Sigmoid colon (tissue), 7 donors: ENCODE data around the gene PDILT. TPM values are rescaled to one million over a fixed set of nuclear protein-coding genes. Genes with fewer than 3 reads are reported as not detected.

ENCODE experiments used
- DNase-seq: peaks from one replicate; pipeline ENCODE4 v3.0.0-alpha.2; 2019
- H3K27ac ChIP-seq, 4 donors: fragments of 200-600 bp; sonication (generic); one replicate each; pipeline ENCODE4 v1.5.1; 2016 to 2019; ENCODE audit warnings: mild to moderate bottlenecking in 1 of 4
- H3K27me3 ChIP-seq, 3 donors: fragments of 200-600 bp; sonication (generic); one replicate each; pipeline ENCODE4 v1.5.1; 2019; ENCODE audit warnings: mild to moderate bottlenecking in 1 of 3
- H3K36me3 ChIP-seq, 4 donors: fragments of 200-600 bp; sonication (generic); one replicate each; pipeline ENCODE4 v1.5.1; 2016 to 2019
- H3K4me1 ChIP-seq, 4 donors: fragments of 200-600 bp; sonication (generic); one replicate each; pipeline ENCODE4 v1.5.1; 2017 to 2019
- H3K4me3 ChIP-seq, 4 donors: fragments of 200-600 bp; sonication (generic); one replicate each; pipeline ENCODE4 v1.5.1; 2017 to 2019; ENCODE audit warnings: mild to moderate bottlenecking in 2 of 4, moderate library complexity in 1 of 4
- H3K9me3 ChIP-seq, 4 donors: fragments of 200-600 bp in 3 of 4; sonication (generic) in 3 of 4; one replicate each; pipeline versions ENCODE4 v1.5.1 to v1.6.1; 2013 to 2019
- CTCF ChIP-seq, 4 experiments: fragments of 450-650 bp in 3 of 4; fragments of 200-600 bp in 1 of 4; IDR thresholded peaks; one replicate each; pipeline ENCODE4 v1.5.1; 2016 to 2019; ENCODE audit warnings: antibody characterized with exemption in 4 of 4, mild to moderate bottlenecking in 3 of 4, moderate library complexity in 2 of 4
- EP300 ChIP-seq, 4 donors: sonication (generic); formaldehyde crosslinking; IDR thresholded peaks; one replicate each; pipeline ENCODE4 v1.6.1; 2017; ENCODE audit warnings: antibody characterized with exemption in 4 of 4
- POLR2A ChIP-seq, 2 donors: fragments of 450-650 bp; IDR thresholded peaks; one replicate each; pipeline ENCODE4 v1.6.1; 2016; ENCODE audit warnings: antibody characterized with exemption in 2 of 2, mild to moderate bottlenecking in 2 of 2, moderate library complexity in 2 of 2
- POLR2AphosphoS5 ChIP-seq, 4 donors: sonication (generic); formaldehyde crosslinking; IDR thresholded peaks; one replicate each; pipeline ENCODE4 v1.6.1; 2017; ENCODE audit warnings: antibody characterized with exemption in 4 of 4
- WGBS, 2 donors: extraction: QIAGEN DNeasy Blood & Tissue Kit; methylation state at CpG; one replicate each; pipeline ENCODE4 v1.1.7; 2013; 5-methylcytosine and 5-hydroxymethylcytosine counted together
- intact Hi-C: fragments of 100-400 bp; cut with DNase I; formaldehyde crosslinking; loops from one replicate; pipeline ENCODE4 v1.15.1; 2023
- polyA plus RNA-seq, 3 donors: library from polyadenylated mRNA; stranded (reverse); fragments of 200-250 nt; gene quantifications; one replicate each; pipeline ENCODE4 v1.2.3, GENCODE V29; 2013
- total RNA-seq, 4 donors: library from RNA; depleted of rRNA; stranded (reverse); fragments of >200 nt; gene quantifications; one replicate each; pipeline ENCODE4 v1.1.0, GENCODE V29; 2016
- donor health status: healthy with polysubstance abuse.
- donor health status: Bipolar disorder and iron deficiency.
- donor health status: healthy.

PDILT gene
- total and polyA plus RNA-seq, 7 donors, result not detected

DNA sequence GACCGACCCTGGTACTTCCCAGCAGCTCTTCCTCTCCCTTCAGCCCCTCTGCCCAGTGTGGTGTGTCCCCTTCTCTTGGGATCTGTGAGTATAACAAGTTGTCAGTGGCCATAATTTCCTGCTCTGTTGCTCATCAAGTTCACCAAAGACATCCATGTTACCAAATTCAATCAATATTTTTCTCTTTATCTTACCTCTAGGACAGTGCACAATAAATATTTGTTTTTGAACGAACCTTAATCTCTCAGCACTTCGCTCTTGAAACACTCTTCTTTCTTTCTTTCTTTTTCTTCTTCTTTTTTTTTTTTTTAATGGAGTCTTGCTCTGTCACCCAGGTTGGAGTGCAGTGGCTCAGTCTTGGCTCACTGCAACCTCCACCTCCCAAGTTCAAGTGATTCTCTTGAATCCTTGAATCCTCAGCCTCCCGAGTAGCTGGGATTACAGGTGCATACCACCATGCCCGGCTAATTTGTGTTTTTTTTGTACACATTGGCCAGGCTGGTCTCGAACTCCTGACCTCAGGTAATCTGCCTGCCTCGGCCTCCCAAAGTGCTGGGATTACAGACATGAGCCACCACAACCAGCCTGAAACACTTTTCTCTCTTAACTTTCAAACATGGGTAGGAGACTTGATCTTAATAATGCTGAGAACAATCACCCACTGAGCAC, 49.3 kb downstream of the PDILT start:
- WGBS, 2 donors, result 77 to 78% methylated on average over 7 of the region's 7 CpGs

GRCh38 chr16:20353379-20353778, 51.2 kb downstream of the PDILT start:
- H3K4me3 ChIP-seq, result no peak overlapping the region
- no peak overlapping the region for H3K27ac ChIP-seq
- no peaks in the 10 kb centered on the region for H3K9me3 ChIP-seq
- H3K36me3 ChIP-seq, result no peaks in the 10 kb centered on the region
- TF ChIP-seq CTCF (IDR thresholded peaks at IDR 0.05), result no peak
- TF ChIP-seq EP300 (IDR thresholded peaks at IDR 0.05), result no peak
- no peak for TF ChIP-seq POLR2AphosphoS5 (IDR thresholded peaks at IDR 0.05)
- no peak for TF ChIP-seq POLR2A (IDR thresholded peaks at IDR 0.05)
- H3K27me3 ChIP-seq, result peaks cover 0 to 17% (median 6%) of the 10 kb centered on the region in 3 donors
- H3K4me1 ChIP-seq, result no peaks in the 10 kb centered on the region
- DNase-seq, result no peak
- intact Hi-C loops, result no loop called here

More for the DNA sequence above, 49.3 kb downstream of the PDILT start:
- no peak for TF ChIP-seq CTCF (IDR thresholded peaks at IDR 0.05)
- no peak for TF ChIP-seq EP300 (IDR thresholded peaks at IDR 0.05)
- no peak for TF ChIP-seq POLR2A (IDR thresholded peaks at IDR 0.05)
- TF ChIP-seq POLR2AphosphoS5 (IDR thresholded peaks at IDR 0.05), result no peak
- intact Hi-C loops, result no loop called here
- H3K36me3 ChIP-seq, result no peaks in the 10 kb centered on the region
- no peak for DNase-seq
- peaks cover 0 to 11% (median 0%) of the 10 kb centered on the region in 3 donors for H3K27me3 ChIP-seq
- H3K4me3 ChIP-seq, result no peak overlapping the region
- no peaks in the 10 kb centered on the region for H3K4me1 ChIP-seq
- no peaks in the 10 kb centered on the region for H3K9me3 ChIP-seq
- H3K27ac ChIP-seq, result no peak overlapping the region

GRCh38 chr16:20352615-20353014, 51.9 kb downstream of the PDILT start, which contains the start of gene UMOD:
UMOD (minus strand) TSS chr16:20352715; CDS start chr16:20350737, 1,978 bp downstream.
- H3K27me3 ChIP-seq, result peaks cover 0 to 21% (median 9%) of the 10 kb centered on the region in 3 donors
- TF ChIP-seq CTCF (IDR thresholded peaks at IDR 0.05), result no peak
- no peaks in the 10 kb centered on the region for H3K4me1 ChIP-seq
- WGBS, 2 donors, result 36 to 77% methylated on average over 2 of the region's 2 CpGs
- DNase-seq, result no peak
- no peaks in the 10 kb centered on the region for H3K36me3 ChIP-seq
- H3K27ac ChIP-seq, result no peak within 1 kb of the TSS
- no peak within 1 kb of the TSS for H3K4me3 ChIP-seq
- intact Hi-C loops, result no loop called here
- no peaks in the 10 kb centered on the region for H3K9me3 ChIP-seq

- no peak for DNase-seq
- 80 to 83% methylated on average over 6 of the region's 6 CpGs for WGBS, 2 donors
- no peaks in the 10 kb centered on the region for H3K4me1 ChIP-seq
- H3K9me3 ChIP-seq, result no peaks in the 10 kb centered on the region
- no peak for TF ChIP-seq POLR2A (IDR thresholded peaks at IDR 0.05)
- no peak for TF ChIP-seq EP300 (IDR thresholded peaks at IDR 0.05)
- TF ChIP-seq CTCF (IDR thresholded peaks at IDR 0.05), result no peak
- TF ChIP-seq POLR2AphosphoS5 (IDR thresholded peaks at IDR 0.05), result no peak
- no peak overlapping the region for H3K4me3 ChIP-seq
- no peaks in the 10 kb centered on the region for H3K36me3 ChIP-seq
- H3K27me3 ChIP-seq, result peaks cover 0 to 14% (median 9%) of the 10 kb centered on the region in 3 donors
- intact Hi-C loops, result no loop called here
- no peak overlapping the region for H3K27ac ChIP-seq
Observed at GRCh38 chr16:20349615-20350014, 54.9 kb downstream of the PDILT start.
